GM10847 (cell line): Measurements from ENCODE around the gene GLP1R.

ENCODE experiments used
- POLR2A ChIP-seq: IDR thresholded peaks from 2 replicates; pipeline ENCODE4 v1.6.1; 2011; ENCODE audit not compliant: insufficient read length; ENCODE audit errors: extremely low read depth

The GLP1R gene

DNA sequence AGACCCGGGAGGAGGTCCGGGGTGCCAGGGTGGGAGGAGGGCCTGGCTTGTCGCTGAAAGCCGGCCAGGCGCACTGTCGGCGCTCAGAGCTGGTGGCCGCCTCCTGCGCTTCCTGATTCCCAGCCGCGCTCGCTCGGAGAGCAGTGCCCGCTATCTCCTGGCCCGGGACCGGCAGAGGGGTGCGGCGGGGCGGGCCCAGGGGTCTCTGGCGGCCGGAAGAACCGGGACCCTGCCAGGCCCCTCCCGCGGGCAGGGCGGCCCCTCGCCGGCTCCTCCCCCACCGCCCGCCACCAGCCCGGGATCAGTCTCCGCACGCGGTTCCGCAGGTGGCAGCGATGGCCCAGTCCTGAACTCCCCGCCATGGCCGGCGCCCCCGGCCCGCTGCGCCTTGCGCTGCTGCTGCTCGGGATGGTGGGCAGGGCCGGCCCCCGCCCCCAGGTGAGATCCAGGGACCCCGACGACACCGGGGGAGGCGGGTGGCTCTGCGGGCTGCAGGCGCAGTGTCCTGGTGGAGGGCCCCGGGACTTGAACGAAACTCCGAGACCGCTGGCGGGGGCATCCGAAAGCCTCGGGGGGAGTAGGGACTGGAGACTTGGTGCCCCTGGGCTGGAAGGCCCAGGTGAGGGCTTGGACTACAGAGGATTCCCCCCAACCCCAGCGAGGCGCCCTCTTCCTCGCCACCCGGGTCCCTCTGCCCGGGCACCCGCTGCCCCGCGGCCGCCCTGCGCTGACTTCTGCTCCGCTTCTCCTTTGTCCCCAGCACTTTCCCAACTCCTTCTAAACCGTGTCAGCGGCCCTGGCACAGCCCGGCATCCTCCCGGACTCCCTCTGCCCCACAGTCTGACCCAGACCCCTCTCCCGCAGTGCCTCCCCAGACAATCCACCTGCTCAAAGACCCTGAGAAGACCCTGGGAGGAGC lies at the start of gene GLP1R:
Gene GLP1R (plus strand): TSS at position 301 of the 919 bp plus-strand sequence. CDS start 60 bp downstream, at position 361.
- TF ChIP-seq POLR2A: no peak

DNA sequence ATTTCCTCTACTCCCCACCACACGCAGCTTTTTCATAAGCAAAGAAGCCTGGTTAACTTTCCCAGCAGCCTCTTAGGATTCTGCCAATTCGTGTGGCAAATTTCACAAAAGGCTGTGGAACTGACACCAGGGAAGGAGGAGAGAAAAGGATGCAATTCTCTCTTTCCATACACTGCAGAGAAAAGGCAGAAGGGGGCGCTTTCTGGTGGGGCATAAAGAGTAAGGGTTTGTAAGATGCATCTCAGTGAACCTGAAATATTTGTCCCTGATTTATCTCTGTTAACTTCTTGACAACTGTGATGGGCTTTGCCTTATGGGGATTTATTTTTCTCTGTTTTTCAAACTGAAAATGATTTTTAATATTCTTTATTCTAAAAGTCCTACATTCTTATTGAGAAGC lies 45.5 kb upstream of the GLP1R start:
- TF ChIP-seq POLR2A: no peak

DNA sequence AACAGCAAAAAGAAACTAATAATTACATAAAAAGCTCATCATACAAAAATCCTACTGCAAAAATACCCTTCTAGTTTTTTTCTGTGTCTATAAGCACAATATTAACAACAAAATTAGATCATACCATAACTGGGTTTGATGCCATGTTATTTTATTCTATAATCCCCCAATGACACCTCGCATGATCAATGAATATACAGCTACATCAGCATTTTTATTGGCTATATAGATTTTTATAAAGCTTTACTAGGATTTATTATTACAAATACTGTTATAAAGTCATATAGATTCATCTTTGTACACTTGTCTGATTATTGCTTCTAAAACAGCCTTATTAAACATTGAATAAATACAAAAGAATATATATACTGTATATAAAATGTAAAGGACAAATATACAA lies 45.1 kb upstream of the GLP1R start:
- TF ChIP-seq POLR2A: no peak

DNA sequence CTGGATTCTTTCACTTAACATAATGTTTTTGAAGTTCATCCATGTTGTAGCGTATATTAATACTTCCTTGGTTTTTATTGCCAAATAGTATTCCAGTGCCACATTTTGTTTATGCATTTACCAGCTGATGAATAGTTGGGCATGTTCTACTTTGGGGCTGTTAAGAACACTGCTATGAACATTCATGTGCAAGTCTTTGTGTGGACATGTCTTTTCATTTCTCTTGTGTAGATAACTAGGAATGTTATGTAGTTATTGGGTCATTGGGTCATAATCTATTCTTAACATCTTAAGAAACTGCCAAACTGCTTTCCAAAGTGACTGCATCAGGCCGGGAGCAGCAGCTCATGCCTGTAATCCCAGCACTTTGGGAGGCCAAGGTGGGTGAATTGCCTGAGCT lies 43.8 kb upstream of the GLP1R start:
- TF ChIP-seq POLR2A: no peak

DNA sequence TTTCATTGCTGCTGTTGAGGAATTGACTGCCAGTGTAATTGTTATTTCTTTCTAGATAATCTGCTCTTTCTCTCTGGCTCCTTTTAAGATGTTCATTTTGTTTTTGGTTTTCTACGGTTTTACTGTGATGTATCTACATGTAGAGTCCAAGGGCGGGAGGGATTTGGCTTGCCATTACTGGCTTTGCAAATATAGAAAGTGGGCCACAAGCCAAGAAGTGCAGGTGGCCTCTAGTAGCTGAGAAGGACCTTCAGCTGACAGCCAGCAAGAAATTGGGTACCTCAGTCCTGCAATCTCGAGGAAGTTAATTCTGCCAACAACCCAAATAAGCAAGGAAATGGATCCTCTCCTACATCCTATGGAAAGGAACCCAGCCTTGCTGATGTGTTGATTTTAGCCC lies 42.8 kb upstream of the GLP1R start:
- no peak for TF ChIP-seq POLR2A

DNA sequence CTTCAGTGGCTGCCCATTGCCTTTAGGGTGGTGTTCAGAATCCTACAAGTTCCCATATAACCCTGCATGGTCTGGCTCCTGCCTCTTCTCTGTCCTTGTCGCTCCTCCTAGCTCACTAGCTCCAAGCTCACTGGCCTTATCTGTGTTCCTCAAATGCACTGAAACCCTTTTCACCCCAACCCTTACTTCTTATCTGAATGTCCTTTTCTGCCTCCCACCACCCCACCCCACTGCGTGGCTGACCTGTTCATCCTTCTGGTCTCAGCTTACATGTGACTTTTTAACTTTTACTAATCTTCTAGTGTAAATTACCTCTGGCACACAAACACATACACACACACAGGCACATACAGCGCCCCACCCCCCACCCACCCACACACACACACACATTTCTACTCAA lies 41.0 kb upstream of the GLP1R start:
- no peak for TF ChIP-seq POLR2A

DNA sequence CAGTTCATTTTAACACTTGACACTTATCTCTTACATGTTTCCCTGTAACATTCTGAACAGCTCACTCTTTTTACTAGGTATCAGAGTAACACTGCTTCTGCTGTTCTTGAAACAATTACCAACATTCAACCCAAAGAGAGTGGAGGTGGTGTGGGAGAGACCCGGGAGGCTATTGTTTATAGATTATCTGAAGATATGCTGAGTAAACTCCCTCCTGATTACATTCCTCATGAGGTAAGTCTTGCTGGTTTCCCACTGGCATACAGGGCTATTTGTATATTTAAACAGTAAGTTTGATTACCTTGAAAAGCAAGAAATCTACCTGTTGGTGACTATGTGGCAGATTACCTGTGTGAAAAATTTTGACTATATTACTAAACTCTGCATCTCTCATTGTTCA lies 39.8 kb upstream of the GLP1R start:
- no peak for TF ChIP-seq POLR2A

DNA sequence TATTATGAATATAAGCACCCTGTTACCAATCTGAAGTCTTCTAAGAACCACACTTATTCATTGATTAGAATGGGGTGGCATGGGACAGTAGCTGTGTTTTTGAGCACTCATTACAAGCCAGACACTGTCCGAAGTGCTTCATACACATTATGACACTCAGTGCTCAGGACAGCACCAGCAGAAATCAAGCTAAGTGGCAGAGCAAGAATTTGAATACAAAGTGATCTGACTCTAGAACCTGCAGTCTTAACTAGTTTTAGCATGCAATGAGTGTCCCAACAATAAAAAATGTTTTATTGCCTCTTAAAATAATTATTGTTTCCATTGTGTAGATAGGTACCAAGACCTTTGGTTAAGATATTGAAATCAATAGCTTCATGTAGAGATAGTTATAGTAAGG lies 39.1 kb upstream of the GLP1R start:
- TF ChIP-seq POLR2A: no peak

DNA sequence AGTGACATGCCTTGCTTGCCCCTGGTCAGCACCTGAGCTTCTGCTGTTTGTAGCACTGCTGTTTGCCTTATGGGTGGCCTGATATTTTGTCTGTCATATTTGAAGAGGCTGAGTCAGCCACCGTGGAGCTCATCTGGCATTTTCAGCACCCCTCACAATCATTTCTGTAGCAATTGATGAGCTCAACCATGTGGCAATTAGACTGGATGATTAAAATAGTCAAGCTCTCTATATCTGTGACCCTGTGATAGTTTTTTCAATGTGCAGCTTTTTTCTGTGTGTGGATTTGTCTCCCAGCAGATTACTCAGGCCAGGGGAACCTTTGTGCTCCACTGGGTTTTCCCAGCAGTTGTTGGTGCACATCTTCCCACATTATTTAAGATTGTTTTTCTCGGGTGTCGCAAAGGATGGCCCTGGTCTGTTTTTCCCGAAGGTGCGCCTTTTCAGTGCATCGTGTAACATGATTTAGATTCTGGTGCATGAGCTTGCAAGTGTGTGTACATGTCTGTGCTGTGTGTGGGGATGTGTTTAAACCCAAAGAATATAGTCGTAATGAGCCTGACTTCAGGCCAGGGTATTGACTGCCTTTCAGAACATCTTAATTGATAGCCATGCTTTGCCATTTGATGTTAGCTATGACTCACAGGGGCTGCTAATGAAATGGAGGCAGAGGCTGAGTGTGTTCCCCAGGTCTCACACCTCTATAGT lies 31.6 kb upstream of the GLP1R start:
- no peak for TF ChIP-seq POLR2A

DNA sequence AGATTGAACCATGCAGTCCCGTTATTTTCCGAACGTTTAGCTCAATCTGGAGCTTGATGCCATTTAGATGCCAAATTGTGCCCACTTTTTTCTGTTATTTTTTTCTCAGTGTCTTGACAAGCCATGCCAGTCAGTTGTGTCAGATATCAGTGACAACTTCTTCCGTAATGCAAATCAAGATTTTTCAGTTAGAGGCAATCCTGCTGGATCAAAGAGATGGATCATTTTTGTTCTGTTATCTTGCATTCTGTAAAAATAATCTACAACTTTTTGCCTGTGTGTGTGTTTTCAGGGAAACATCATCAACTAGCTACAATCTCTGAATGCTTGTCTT lies 31.1 kb upstream of the GLP1R start:
- no peak for TF ChIP-seq POLR2A

DNA sequence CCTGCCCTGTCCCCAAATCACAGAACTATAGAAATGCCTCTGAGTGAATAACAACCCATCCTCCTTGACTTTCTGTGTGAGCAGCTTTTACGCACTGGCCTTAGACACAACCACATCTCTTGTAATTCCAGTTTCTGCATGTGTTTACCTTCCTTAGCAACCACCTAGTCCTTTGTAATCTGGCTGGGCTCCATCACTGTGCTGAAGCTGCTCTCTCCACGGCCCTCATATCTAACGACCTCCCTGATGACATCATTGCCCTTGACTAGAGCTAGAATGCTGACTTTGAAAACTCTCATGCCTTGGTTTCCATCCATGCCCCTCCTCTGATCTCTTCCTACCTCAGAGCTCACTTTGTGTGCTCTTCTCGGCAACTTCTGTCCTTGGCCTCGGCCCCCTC lies 30.5 kb upstream of the GLP1R start:
- TF ChIP-seq POLR2A: no peak

DNA sequence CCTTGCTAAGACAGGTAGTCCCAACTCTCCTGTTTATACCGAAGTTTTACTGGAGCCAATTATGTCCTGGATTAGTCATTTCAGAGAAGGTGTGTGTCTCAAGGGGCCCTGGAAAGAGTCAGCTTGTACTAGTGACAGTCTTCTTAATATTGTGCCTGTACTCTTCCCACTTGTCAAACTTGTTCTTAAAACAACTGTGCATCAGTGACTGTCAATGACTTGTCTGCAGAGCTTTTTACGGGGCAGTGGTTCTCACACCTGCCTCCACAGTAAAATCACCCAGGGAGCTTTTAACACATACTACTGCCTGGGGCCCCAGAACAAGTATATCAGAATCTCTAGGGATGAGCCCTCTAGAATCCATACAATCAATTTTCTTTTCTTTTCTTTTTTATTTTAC lies 28.4 kb upstream of the GLP1R start:
- TF ChIP-seq POLR2A: no peak

DNA sequence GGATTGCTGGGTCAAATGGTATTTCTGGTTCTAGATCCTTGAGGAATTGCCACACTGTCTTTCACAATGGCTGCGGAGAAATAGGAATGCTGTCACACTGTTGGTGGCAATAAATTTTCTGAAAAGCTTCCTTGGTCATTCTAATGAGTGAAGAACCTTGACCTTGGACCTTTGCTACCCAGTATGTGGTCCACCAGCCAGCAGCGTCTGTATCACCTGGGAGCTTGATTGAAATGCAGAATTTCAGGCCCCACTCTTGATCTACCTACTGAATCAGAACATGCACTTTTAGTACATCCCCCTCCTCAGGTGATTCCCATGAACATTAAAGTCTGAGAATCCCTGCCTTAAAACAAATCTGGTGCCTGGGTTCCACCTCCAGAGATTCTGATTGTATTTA lies 27.5 kb upstream of the GLP1R start:
- TF ChIP-seq POLR2A: no peak

DNA sequence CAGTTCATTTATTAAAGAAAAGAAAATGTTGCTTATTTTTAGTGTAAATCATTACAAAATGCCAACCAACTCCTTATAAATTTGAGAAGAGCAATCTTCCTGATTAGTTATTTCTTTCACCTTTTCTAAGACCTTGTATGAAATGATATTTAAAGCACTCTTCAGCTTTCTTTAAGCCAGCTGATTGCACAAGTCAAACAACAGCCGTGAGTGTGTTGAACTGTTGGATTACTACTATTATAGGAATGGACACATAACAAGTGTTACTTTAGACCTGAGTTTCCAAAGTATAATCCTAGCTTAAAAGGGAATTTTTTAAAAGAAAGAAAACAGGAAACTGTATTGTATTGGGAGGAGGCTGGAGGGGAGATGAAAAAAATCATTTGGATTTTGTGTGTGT lies 26.8 kb upstream of the GLP1R start:
- TF ChIP-seq POLR2A: no peak

DNA sequence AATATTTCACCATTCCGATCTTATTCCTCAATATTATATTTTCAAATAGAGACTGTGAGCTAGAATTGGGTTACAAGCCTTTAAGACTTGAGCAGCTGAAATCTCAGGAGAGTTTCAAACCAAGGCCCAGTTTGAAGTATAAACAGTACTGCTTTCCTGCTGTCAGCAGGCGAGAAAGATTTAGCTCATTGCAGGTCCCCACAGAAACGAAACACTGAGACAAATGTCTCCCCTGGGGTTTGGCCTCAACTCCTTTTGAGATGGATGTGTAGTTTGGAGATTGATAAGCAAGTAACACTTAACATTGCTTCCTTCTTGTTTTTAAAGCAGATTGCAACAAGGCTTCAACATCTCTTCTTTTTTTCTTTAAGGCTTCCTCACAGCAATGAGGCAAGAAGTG lies 22.4 kb upstream of the GLP1R start:
- no peak for TF ChIP-seq POLR2A

DNA sequence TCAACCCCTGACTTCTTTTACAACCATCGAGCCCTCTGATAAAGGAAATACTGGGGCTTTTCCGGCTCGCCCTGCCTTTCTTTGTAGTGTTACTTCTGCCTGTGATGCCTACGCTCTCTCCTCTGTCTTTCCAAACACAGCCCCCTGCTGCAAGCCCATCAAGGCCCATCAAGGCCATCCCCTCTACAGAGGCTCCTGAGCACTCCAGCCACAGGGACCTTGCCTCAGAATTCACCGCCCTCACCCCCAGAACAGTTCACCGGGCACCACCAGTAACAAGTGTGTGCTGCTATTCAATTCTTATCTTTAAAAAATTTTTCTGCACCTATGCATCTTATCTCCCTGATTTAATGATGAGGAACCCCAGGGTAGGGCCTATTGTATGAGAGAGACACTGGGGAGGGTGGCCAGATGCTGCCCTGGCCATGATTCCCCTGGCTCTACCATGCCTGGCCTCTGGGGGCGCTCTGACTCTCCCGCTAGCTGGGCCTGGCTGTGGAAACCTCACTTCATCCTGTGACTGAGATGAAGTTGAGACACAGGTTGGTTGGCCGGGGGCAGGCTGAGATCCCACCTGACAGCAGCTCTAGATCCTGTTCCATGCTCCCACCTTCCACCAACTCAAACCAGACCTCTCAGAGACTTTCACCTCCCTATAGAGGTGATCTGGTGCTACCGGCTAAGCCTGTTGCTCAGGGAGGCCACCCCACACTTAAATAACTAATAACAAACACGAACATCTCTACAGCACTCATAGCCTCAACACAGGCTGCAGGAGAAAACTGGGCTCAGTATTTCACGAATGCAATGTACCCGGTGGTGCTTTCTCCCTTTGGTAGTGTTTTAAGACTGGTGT lies 19.2 kb upstream of the GLP1R start:
- no peak for TF ChIP-seq POLR2A
